Measurements from ENCODE around the gene EDC4.

EDC4 gene

DNA sequence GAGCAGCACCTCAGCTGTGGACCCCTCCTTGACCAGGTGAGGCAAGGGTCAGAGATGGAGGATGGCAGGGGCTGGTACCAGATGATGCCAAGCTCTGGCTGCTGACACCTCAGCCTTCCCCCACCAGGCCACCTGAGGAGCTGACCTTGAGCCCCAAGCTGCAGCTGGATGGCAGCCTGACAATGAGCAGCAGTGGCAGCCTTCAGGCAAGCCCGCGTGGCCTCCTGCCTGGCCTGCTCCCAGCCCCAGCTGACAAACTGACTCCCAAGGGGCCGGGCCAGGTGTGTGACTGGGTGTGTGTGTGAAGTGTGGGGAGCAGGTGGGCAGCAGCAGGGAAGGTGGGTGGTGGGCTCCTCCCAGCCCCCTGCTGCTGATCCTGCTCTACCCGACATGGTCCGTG lies 7.1 kb downstream of the EDC4 start:
- no peak for TF ChIP-seq ZFX (IDR thresholded peaks at IDR 0.05)
- TF ChIP-seq, protein P1, sequence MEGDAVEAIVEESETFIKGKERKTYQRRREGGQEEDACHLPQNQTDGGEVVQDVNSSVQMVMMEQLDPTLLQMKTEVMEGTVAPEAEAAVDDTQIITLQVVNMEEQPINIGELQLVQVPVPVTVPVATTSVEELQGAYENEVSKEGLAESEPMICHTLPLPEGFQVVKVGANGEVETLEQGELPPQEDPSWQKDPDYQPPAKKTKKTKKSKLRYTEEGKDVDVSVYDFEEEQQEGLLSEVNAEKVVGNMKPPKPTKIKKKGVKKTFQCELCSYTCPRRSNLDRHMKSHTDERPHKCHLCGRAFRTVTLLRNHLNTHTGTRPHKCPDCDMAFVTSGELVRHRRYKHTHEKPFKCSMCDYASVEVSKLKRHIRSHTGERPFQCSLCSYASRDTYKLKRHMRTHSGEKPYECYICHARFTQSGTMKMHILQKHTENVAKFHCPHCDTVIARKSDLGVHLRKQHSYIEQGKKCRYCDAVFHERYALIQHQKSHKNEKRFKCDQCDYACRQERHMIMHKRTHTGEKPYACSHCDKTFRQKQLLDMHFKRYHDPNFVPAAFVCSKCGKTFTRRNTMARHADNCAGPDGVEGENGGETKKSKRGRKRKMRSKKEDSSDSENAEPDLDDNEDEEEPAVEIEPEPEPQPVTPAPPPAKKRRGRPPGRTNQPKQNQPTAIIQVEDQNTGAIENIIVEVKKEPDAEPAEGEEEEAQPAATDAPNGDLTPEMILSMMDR (conservative IDR thresholded peaks at IDR 0.05) = no peak
- H3K27ac ChIP-seq = no peak overlapping the region

DNA sequence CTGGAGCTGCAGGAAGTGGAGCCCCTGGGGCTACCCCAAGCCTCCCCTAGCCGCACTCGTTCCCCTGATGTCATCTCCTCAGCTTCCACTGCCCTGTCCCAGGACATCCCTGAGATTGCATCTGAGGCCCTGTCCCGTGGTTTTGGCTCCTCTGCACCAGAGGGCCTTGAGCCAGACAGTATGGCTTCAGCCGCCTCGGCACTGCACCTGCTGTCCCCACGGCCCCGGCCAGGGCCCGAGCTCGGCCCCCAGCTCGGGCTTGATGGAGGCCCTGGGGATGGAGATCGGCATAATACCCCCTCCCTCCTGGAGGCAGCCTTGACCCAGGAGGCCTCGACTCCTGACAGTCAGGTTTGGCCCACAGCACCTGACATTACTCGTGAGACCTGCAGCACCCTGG lies 7.7 kb downstream of the EDC4 start:
- no peak overlapping the region for H3K27ac ChIP-seq
- TF ChIP-seq, protein P1 (conservative IDR thresholded peaks at IDR 0.05) = no peak
- no peak for TF ChIP-seq ZFX (IDR thresholded peaks at IDR 0.05)

DNA sequence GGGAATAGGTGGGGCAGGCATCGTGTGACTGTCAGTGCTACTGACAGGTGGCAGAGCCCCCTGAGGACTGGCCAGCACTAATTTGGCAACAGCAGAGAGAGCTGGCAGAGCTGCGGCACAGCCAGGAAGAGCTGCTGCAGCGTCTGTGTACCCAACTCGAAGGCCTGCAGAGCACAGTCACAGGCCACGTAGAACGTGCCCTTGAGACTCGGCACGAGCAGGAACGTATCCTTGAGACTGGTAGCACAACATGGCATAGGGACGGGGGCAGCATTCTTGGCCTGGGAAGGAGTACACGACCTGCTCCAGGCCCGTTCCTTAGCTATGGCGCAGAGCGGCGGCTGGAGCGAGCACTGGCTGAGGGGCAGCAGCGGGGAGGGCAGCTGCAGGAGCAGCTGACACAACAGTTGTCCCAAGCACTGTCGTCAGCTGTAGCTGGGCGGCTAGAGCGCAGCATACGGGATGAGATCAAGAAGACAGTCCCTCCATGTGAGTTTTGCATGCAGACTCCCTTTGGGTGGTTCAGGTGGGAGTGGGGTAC lies 8.8 kb downstream of the EDC4 start:
- no peak overlapping the region for H3K27ac ChIP-seq
- TF ChIP-seq, protein P1 (conservative IDR thresholded peaks at IDR 0.05) = no peak
- no peak for TF ChIP-seq ZFX (IDR thresholded peaks at IDR 0.05)

DNA sequence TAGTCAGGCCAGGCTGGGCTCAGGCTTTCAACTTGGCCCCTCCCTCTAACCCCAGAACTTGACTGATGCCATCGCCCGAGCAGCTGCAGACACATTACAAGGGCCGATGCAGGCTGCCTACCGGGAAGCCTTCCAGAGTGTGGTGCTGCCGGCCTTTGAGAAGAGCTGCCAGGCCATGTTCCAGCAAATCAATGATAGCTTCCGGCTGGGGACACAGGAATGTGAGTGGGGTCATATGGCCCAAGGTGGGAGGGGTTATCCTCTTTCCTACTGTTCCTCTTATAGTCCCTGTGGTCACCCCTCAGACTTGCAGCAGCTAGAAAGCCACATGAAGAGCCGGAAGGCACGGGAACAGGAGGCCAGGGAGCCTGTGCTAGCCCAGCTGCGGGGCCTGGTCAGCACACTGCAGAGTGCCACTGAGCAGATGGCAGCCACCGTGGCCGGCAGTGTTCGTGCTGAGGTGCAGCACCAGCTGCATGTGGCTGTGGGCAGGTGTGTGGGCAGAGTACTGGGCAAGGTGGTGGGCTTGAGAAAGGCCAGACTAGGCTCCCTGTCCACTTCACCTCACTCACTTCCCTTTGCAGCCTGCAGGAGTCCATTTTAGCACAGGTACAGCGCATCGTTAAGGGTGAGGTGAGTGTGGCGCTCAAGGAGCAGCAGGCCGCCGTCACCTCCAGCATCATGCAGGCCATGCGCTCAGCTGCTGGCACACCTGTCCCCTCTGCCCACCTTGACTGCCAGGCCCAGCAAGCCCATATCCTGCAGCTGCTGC lies 9.7 kb downstream of the EDC4 start:
- H3K27ac ChIP-seq = no peak overlapping the region
- TF ChIP-seq, protein P1 (conservative IDR thresholded peaks at IDR 0.05) = no peak
- no peak for TF ChIP-seq ZFX (IDR thresholded peaks at IDR 0.05)

DNA sequence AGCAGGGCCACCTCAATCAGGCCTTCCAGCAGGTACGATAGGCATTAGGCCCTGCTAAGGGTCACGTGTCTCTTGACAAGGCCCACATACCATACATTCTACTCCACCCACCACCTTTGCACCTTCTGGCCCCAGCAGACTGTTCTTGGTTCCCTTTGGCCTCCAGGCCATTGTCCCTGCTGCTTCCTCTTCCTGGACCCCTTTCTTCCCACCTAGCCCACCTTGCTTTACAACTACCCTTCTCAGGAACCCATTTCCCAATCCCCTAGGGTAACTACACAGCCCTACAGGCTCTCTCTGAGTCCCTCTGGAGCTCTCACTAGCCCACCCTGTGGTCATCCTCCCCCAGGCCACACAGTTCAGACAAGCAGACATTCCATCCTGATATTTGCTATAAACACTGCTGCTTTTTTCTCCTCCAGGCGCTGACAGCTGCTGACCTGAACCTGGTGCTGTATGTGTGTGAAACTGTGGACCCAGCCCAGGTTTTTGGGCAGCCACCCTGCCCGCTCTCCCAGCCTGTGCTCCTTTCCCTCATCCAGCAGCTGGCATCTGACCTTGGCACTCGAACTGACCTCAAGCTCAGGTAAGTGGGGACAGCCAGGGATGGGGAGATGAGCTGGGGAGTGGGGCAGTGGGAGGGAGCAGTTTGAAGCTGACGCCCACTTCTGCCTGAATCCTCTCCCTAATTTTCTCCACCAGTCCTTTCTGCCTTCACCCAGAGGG lies 10.5 kb downstream of the EDC4 start:
- TF ChIP-seq ZFX (IDR thresholded peaks at IDR 0.05) = no peak
- TF ChIP-seq, protein P1 (conservative IDR thresholded peaks at IDR 0.05) = no peak

DNA sequence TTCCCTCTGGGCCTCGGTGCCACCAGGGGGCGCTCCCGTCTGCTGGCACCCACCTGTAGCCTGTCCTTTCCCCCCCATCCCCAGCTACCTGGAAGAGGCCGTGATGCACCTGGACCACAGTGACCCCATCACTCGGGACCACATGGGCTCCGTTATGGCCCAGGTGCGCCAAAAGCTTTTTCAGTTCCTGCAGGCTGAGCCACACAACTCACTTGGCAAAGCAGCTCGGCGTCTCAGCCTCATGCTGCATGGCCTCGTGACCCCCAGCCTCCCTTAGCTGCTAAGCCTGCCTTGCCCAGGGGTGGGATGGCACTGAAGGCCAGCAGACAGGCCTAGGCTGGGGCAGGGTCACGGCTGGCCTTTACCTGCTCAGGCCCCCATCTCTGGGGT lies 11.0 kb downstream of the EDC4 start:
- TF ChIP-seq, protein P1 (conservative IDR thresholded peaks at IDR 0.05) = peak; percentile 92
- TF ChIP-seq ZFX (IDR thresholded peaks at IDR 0.05) = no peak

More for the DNA sequence above, 10.5 kb downstream of the EDC4 start:
- H3K27ac ChIP-seq = no peak overlapping the region

DNA sequence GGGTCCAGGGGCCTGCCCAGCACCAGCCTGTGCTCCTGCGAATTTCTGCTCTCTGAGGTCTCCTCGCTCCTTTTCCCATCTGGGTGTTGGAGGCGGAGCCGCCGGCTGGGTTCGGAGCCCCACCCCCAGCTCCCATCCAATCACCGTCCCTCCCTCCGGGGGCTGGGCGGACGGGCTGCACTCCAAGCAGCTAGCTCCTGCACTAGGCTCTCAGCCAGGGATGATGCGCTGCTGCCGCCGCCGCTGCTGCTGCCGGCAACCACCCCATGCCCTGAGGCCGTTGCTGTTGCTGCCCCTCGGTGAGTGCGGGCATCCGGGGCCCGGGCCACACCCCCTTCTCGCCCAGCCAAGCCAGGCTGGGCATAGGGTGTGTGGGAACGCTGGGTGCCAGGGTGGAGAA lies 11.8 kb downstream of the EDC4 start, which contains the start of gene NRN1L:
TSS of gene NRN1L (plus strand) at position 202 of the 400 bp plus-strand sequence. CDS start at position 221, 19 bp downstream.
- TF ChIP-seq ZFX (IDR thresholded peaks at IDR 0.05) = no peak
- TF ChIP-seq, protein P1 (conservative IDR thresholded peaks at IDR 0.05) = no peak
- peak within 1 kb of the TSS; percentile 34 for H3K27ac ChIP-seq

More for the DNA sequence above, 11.0 kb downstream of the EDC4 start:
- H3K27ac ChIP-seq = peak overlapping the region; percentile 34; the same call in 1 of the 2 replicates

Measured in C4-2B (cell line).